Lung (tissue), 12 donors: ENCODE data around the gene ZNF618. TPM values are rescaled to one million over a fixed set of nuclear protein-coding genes. Genes with fewer than 3 reads are reported as not detected.

Experiments
- ATAC-seq: fragments of 200-7000 bp; cut with Tn5 transposase; one replicate; pipeline ENCODE4 v1.9.1; 2020; ENCODE audit warnings: moderate number of reproducible peaks; ENCODE audit not compliant: insufficient read depth, low FRiP score
- DNase-seq, 3 donors: peaks; one replicate each; pipeline ENCODE4 v3.0.0-alpha.2; 2013 to 2017
- H3K27ac ChIP-seq, 2 donors: one replicate each; pipeline ENCODE4 v1.5.1; 2013; ENCODE audit warnings: mild to moderate bottlenecking in 2 of 2, moderate library complexity in 2 of 2, control low read depth in 1 of 2, inconsistent platforms in 1 of 2, low read depth in 1 of 2, low read length in 1 of 2
- H3K27me3 ChIP-seq, 3 donors: one replicate each; pipeline ENCODE4 v1.5.1; 2013; ENCODE audit warnings: low read length in 2 of 3; ENCODE audit not compliant: control insufficient read depth in 3 of 3, insufficient read depth in 3 of 3
- H3K36me3 ChIP-seq, 4 donors: one replicate each; pipeline ENCODE4 v1.5.1; 2013; ENCODE audit warnings: low read length in 4 of 4, mild to moderate bottlenecking in 1 of 4, moderate library complexity in 1 of 4; ENCODE audit not compliant: control insufficient read depth in 4 of 4, insufficient read depth in 4 of 4
- H3K4me1 ChIP-seq, 5 donors: one replicate each; pipeline ENCODE4 v1.5.1; 2013; ENCODE audit warnings: low read length in 5 of 5, mild to moderate bottlenecking in 2 of 5, moderate library complexity in 1 of 5; ENCODE audit not compliant: control insufficient read depth in 5 of 5, insufficient read depth in 5 of 5
- H3K4me3 ChIP-seq: one replicate; pipeline ENCODE4 v1.5.1; 2013; ENCODE audit warnings: mild to moderate bottlenecking, control low read depth, moderate library complexity
- H3K9ac ChIP-seq, 2 donors: one replicate each; pipeline ENCODE4 v1.5.1; 2013; ENCODE audit warnings: low read length in 2 of 2, control low read depth in 1 of 2; ENCODE audit not compliant: insufficient read depth in 1 of 2
- H3K9me3 ChIP-seq, 4 donors: one replicate each; pipeline ENCODE4 v1.5.1; 2013; ENCODE audit warnings: low read length in 3 of 4, mild to moderate bottlenecking in 1 of 4, moderate library complexity in 1 of 4; ENCODE audit not compliant: control insufficient read depth in 4 of 4, insufficient read depth in 3 of 4
- CTCF ChIP-seq: IDR thresholded peaks from 2 replicates; pipeline ENCODE4 v1.5.1; 2012; ENCODE audit warnings: mild to moderate bottlenecking; ENCODE audit errors: control extremely low read depth, extremely low read depth
- WGBS, 2 donors: extraction: QIAGEN DNeasy Blood & Tissue Kit; methylation state at CpG; one replicate each; pipeline ENCODE4 v1.1.7; 2013; 5-methylcytosine and 5-hydroxymethylcytosine counted together
- polyA plus RNA-seq, 2 donors: library from polyadenylated mRNA; stranded (reverse); fragments of 200-250 nt; gene quantifications; one replicate each; pipeline ENCODE4 v1.2.1, GENCODE V29; 2013
- total RNA-seq, 2 donors: library from RNA; depleted of rRNA in 1 of 2; stranded (reverse); fragments of >200 nt in 1 of 2; gene quantifications; one replicate each; pipeline ENCODE4 v1.2.1, GENCODE V29; 2014 to 2021
- donor health status: control.
- donor health status: control.
- donor health status: Bipolar disorder and iron deficiency.
- donor health status: healthy.
- donor health status: DM: yes; HTN: yes; CAD: no.

ZNF618 gene
- total and polyA plus RNA-seq, 4 donors, result 1.6 to 16.3 (median 6.0) TPM

- Histone ChIP-seq H3K27ac (no peak overlapping the region), H3K9me3 (no peaks in the 10 kb centered on the region), H3K4me1 (peaks cover 0 to 11% (median 2%) of the 10 kb centered on the region in 5 donors), H3K4me3 (no peak overlapping the region), H3K9ac (no peak overlapping the region), H3K36me3 (no peaks in the 10 kb centered on the region), H3K27me3 (no peaks in the 10 kb centered on the region)
- ATAC-seq (no peak), DNase-seq (no peak)
- WGBS, 2 donors, result 92 to 93% methylated on average over 6 of the region's 6 CpGs
- no peak for TF ChIP-seq CTCF
Observed at GRCh38 chr9:114083666-114084065, 207.6 kb downstream of the ZNF618 start.

- ATAC-seq (no peak), DNase-seq (no peak)
- Histone ChIP-seq H3K9me3 (no peaks in the 10 kb centered on the region), H3K9ac (no peak overlapping the region), H3K4me3 (no peak overlapping the region), H3K36me3 (no peaks in the 10 kb centered on the region), H3K4me1 (peaks cover 0 to 11% (median 2%) of the 10 kb centered on the region in 5 donors), H3K27me3 (no peaks in the 10 kb centered on the region), H3K27ac (no peak overlapping the region)
- TF ChIP-seq CTCF, result no peak
- WGBS, 2 donors, result 77 to 82% methylated on average over 11 of the region's 11 CpGs
Observed at GRCh38 chr9:114084282-114085073, 208.4 kb downstream of the ZNF618 start.

GRCh38 chr9:114085387-114085789, 209.3 kb downstream of the ZNF618 start:
- Histone ChIP-seq H3K4me3 (no peak overlapping the region), H3K27ac (no peak overlapping the region), H3K36me3 (no peaks in the 10 kb centered on the region), H3K9ac (no peak overlapping the region), H3K9me3 (no peaks in the 10 kb centered on the region), H3K27me3 (no peaks in the 10 kb centered on the region), H3K4me1 (peaks cover 0 to 11% (median 2%) of the 10 kb centered on the region in 5 donors)
- 82 to 92% methylated on average over 9 of the region's 9 CpGs for WGBS, 2 donors
- ATAC-seq, result no peak
- no peak for DNase-seq
- TF ChIP-seq CTCF, result no peak

GRCh38 chr9:114086009-114086408, 209.9 kb downstream of the ZNF618 start:
- Histone ChIP-seq H3K9ac (no peak overlapping the region), H3K4me1 (peaks cover 0 to 9% (median 2%) of the 10 kb centered on the region in 5 donors), H3K27me3 (no peaks in the 10 kb centered on the region), H3K27ac (no peak overlapping the region), H3K9me3 (no peaks in the 10 kb centered on the region), H3K4me3 (no peak overlapping the region), H3K36me3 (no peaks in the 10 kb centered on the region)
- 89 to 90% methylated on average over 6 of the region's 6 CpGs for WGBS, 2 donors
- TF ChIP-seq CTCF, result no peak
- ATAC-seq, result no peak
- no peak for DNase-seq
